HEK293 (cell line): ENCODE data around the gene APRT.

ENCODE experiments used
- KLF9 ChIP-seq: fragments of 450-650 bp; formaldehyde crosslinking; IDR thresholded peaks from 2 replicates; pipeline ENCODE4 v1.5.1; 2016; ENCODE audit warnings: missing biosample characterization, missing genetic modification characterization, low read depth
- MZF1 ChIP-seq: fragments of 450-650 bp; formaldehyde crosslinking; IDR thresholded peaks from 2 replicates; pipeline ENCODE4 v1.5.1; 2017; ENCODE audit warnings: missing biosample characterization, missing genetic modification characterization, borderline replicate concordance
- TCF7L2 ChIP-seq: IDR thresholded peaks from 2 replicates; pipeline ENCODE4 v1.6.1; 2011; ENCODE audit warnings: low read depth, mild to moderate bottlenecking, inconsistent platforms, low read length, moderate library complexity, borderline replicate concordance
- ZEB2 ChIP-seq: fragments of 450-650 bp; formaldehyde crosslinking; IDR thresholded peaks from 2 replicates; pipeline ENCODE4 v1.5.1; 2016; ENCODE audit warnings: missing biosample characterization, missing genetic modification characterization
- ZFP3 ChIP-seq: fragments of 450-650 bp; formaldehyde crosslinking; IDR thresholded peaks from 2 replicates; pipeline ENCODE4 v1.5.1; 2016; ENCODE audit warnings: low read depth, missing biosample characterization, missing genetic modification characterization
- ZNF132 ChIP-seq: fragments of 450-650 bp; formaldehyde crosslinking; IDR thresholded peaks from 2 replicates; pipeline ENCODE4 v1.5.1; 2017; ENCODE audit warnings: missing biosample characterization, missing genetic modification characterization, borderline replicate concordance
- ZNF792 ChIP-seq: fragments of 450-650 bp; formaldehyde crosslinking; IDR thresholded peaks from 2 replicates; pipeline ENCODE4 v1.5.1; 2016; ENCODE audit warnings: missing biosample characterization, missing genetic modification characterization
- ZSCAN16 ChIP-seq: fragments of 450-650 bp; formaldehyde crosslinking; IDR thresholded peaks from 2 replicates; pipeline ENCODE4 v1.5.1; 2016; ENCODE audit warnings: missing biosample characterization, missing genetic modification characterization
- TF ChIP-seq, protein P1 (sequence below): fragments of 450-650 bp; formaldehyde crosslinking; IDR thresholded peaks from 2 replicates; pipeline ENCODE4 v1.5.1; 2017; ENCODE audit warnings: missing biosample characterization, missing genetic modification characterization
- TF ChIP-seq, protein P2 (sequence below): fragments of 450-650 bp; formaldehyde crosslinking; IDR thresholded peaks from 2 replicates; pipeline ENCODE4 v1.5.1; 2016; ENCODE audit warnings: missing biosample characterization, missing genetic modification characterization
- TF ChIP-seq, protein P3 (sequence below): fragments of 450-650 bp; formaldehyde crosslinking; IDR thresholded peaks from 2 replicates; pipeline ENCODE4 v1.5.1; 2016; ENCODE audit warnings: missing biosample characterization, missing genetic modification characterization, low read depth
- TF ChIP-seq, protein P4 (sequence below): fragments of 450-650 bp; formaldehyde crosslinking; optimal IDR thresholded peaks from 2 replicates; pipeline ENCODE3; 2016; ENCODE audit warnings: missing biosample characterization, mild to moderate bottlenecking, missing genetic modification characterization
- TF ChIP-seq, protein P5 (sequence below): fragments of 450-650 bp; formaldehyde crosslinking; IDR thresholded peaks from 2 replicates; pipeline ENCODE4 v1.5.1; 2016; ENCODE audit warnings: missing biosample characterization, missing genetic modification characterization

DNA sequence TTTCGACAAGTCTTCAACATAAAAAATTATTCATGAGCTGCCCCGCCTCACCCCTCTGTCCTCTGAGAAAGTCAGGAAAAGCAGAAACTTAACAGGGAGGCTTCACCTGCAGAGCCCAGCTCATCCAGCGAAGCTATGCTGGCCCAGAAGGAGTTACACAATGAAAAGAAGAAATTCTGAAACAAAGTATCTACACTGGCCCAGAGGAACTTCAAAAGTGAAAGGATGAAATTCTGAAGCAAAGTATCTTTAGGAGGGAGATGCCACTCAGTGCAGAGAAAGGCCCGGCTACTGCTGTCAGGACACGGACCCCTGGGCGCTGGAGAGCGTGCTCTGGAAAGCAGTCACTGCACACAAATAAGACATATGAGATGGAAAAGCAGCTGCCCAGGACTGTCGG lies 43.4 kb upstream of the APRT start:
- TF ChIP-seq, protein P1, sequence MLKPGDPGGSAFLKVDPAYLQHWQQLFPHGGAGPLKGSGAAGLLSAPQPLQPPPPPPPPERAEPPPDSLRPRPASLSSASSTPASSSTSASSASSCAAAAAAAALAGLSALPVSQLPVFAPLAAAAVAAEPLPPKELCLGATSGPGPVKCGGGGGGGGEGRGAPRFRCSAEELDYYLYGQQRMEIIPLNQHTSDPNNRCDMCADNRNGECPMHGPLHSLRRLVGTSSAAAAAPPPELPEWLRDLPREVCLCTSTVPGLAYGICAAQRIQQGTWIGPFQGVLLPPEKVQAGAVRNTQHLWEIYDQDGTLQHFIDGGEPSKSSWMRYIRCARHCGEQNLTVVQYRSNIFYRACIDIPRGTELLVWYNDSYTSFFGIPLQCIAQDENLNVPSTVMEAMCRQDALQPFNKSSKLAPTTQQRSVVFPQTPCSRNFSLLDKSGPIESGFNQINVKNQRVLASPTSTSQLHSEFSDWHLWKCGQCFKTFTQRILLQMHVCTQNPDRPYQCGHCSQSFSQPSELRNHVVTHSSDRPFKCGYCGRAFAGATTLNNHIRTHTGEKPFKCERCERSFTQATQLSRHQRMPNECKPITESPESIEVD (tag by site-specific recombination): no peak
- TF ChIP-seq ZSCAN16 (tag by site-specific recombination): no peak
- TF ChIP-seq, protein P2, sequence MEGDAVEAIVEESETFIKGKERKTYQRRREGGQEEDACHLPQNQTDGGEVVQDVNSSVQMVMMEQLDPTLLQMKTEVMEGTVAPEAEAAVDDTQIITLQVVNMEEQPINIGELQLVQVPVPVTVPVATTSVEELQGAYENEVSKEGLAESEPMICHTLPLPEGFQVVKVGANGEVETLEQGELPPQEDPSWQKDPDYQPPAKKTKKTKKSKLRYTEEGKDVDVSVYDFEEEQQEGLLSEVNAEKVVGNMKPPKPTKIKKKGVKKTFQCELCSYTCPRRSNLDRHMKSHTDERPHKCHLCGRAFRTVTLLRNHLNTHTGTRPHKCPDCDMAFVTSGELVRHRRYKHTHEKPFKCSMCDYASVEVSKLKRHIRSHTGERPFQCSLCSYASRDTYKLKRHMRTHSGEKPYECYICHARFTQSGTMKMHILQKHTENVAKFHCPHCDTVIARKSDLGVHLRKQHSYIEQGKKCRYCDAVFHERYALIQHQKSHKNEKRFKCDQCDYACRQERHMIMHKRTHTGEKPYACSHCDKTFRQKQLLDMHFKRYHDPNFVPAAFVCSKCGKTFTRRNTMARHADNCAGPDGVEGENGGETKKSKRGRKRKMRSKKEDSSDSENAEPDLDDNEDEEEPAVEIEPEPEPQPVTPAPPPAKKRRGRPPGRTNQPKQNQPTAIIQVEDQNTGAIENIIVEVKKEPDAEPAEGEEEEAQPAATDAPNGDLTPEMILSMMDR (tag by site-specific recombination): no peak
- TF ChIP-seq ZNF132 (tag by site-specific recombination): no peak
- TF ChIP-seq MZF1 (tag by site-specific recombination): no peak
- no peak for TF ChIP-seq ZNF792
- no peak for TF ChIP-seq ZFP3 (tag by site-specific recombination)
- TF ChIP-seq TCF7L2: no peak
- TF ChIP-seq, protein P3, sequence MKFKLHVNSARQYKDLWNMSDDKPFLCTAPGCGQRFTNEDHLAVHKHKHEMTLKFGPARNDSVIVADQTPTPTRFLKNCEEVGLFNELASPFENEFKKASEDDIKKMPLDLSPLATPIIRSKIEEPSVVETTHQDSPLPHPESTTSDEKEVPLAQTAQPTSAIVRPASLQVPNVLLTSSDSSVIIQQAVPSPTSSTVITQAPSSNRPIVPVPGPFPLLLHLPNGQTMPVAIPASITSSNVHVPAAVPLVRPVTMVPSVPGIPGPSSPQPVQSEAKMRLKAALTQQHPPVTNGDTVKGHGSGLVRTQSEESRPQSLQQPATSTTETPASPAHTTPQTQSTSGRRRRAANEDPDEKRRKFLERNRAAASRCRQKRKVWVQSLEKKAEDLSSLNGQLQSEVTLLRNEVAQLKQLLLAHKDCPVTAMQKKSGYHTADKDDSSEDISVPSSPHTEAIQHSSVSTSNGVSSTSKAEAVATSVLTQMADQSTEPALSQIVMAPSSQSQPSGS (tag by site-specific recombination): no peak
- TF ChIP-seq KLF9 (tag by site-specific recombination): no peak
- TF ChIP-seq, protein P4, sequence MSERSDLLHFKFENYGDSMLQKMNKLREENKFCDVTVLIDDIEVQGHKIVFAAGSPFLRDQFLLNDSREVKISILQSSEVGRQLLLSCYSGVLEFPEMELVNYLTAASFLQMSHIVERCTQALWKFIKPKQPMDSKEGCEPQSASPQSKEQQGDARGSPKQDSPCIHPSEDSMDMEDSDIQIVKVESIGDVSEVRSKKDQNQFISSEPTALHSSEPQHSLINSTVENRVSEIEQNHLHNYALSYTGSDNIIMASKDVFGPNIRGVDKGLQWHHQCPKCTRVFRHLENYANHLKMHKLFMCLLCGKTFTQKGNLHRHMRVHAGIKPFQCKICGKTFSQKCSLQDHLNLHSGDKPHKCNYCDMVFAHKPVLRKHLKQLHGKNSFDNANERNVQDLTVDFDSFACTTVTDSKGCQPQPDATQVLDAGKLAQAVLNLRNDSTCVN (tag by site-specific recombination): no peak
- TF ChIP-seq ZEB2 (tag by site-specific recombination): no peak
- TF ChIP-seq, protein P5, sequence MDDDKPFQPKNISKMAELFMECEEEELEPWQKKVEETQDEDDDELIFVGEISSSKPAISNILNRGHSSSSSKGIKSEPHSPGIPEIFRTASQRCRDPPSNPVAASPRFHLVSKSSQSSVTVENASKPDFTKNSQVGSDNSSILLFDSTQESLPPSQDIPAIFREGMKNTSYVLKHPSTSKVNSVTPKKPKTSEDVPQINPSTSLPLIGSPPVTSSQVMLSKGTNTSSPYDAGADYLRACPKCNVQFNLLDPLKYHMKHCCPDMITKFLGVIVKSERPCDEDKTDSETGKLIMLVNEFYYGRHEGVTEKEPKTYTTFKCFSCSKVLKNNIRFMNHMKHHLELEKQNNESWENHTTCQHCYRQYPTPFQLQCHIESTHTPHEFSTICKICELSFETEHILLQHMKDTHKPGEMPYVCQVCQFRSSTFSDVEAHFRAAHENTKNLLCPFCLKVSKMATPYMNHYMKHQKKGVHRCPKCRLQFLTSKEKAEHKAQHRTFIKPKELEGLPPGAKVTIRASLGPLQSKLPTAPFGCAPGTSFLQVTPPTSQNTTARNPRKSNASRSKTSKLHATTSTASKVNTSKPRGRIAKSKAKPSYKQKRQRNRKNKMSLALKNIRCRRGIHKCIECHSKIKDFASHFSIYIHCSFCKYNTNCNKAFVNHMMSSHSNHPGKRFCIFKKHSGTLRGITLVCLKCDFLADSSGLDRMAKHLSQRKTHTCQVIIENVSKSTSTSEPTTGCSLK (tag by site-specific recombination): no peak
